GM12878 (cell line): ENCODE data around the gene NUDT22. TPM values are rescaled to one million over a fixed set of nuclear protein-coding genes. Genes with fewer than 3 reads are reported as not detected.

ENCODE experiments used
- BACH1 ChIP-seq: fragments of 450-650 bp; IDR thresholded peaks from 2 replicates; pipeline ENCODE4 v1.6.1; 2017; ENCODE audit warnings: mild to moderate bottlenecking, borderline replicate concordance
- BCL11A ChIP-seq: IDR thresholded peaks from 2 replicates; pipeline ENCODE4 v1.6.1; 2011; ENCODE audit warnings: low read depth, low read length
- CBX5 ChIP-seq: sonication (generic); IDR thresholded peaks from 2 replicates; pipeline ENCODE4 v1.6.1; 2016; ENCODE audit warnings: low read depth, moderate library complexity, mild to moderate bottlenecking, inconsistent platforms
- ESRRA ChIP-seq: IDR thresholded peaks from 2 replicates; pipeline ENCODE4 v1.6.1; 2012; ENCODE audit warnings: mild to moderate bottlenecking, low read length, improper control_type of control experiment
- GABPA ChIP-seq: IDR thresholded peaks from 2 replicates; pipeline ENCODE4 v1.6.1; 2014; ENCODE audit warnings: antibody characterized with exemption, low read depth, mild to moderate bottlenecking, inconsistent platforms
- GATAD2B ChIP-seq: fragments of 450-650 bp; conservative IDR thresholded peaks from 2 replicates; pipeline ENCODE4 v1.6.1; 2017; ENCODE audit warnings: low read depth, mild to moderate bottlenecking, moderate library complexity
- HSF1 ChIP-seq: fragments of 150-350 bp; IDR thresholded peaks from 2 replicates; pipeline ENCODE4 v1.6.1; 2014; ENCODE audit warnings: mild to moderate bottlenecking, low read depth, low read length
- MLLT1 ChIP-seq: fragments of 450-650 bp; IDR thresholded peaks from 2 replicates; pipeline ENCODE4 v1.6.1; 2016; ENCODE audit warnings: mild to moderate bottlenecking
- MTA2 ChIP-seq: fragments of 450-650 bp; IDR thresholded peaks from 2 replicates; pipeline ENCODE4 v1.6.1; 2016; ENCODE audit warnings: low read depth, mild to moderate bottlenecking, moderate library complexity
- MYC ChIP-seq: IDR thresholded peaks from 2 replicates; pipeline ENCODE4 v1.6.1; 2011; ENCODE audit warnings: mild to moderate bottlenecking, low read length, moderate library complexity, inconsistent platforms; ENCODE audit not compliant: insufficient read depth, insufficient replicate concordance, insufficient read length, severe bottlenecking
- NFXL1 ChIP-seq: fragments of 450-650 bp; IDR thresholded peaks from 2 replicates; pipeline ENCODE4 v1.6.1; 2017; ENCODE audit warnings: antibody characterized with exemption, mild to moderate bottlenecking, borderline replicate concordance
- NR2C1 ChIP-seq: fragments of 450-650 bp; IDR thresholded peaks from 2 replicates; pipeline ENCODE4 v1.6.1; 2017; ENCODE audit warnings: antibody characterized with exemption, mild to moderate bottlenecking, moderate library complexity
- PAX8 ChIP-seq: fragments of 450-650 bp; IDR thresholded peaks from 2 replicates; pipeline ENCODE4 v1.6.1; 2017; ENCODE audit warnings: mild to moderate bottlenecking, moderate library complexity
- RELB ChIP-seq: fragments of 450-650 bp; IDR thresholded peaks from 2 replicates; pipeline ENCODE4 v1.6.1; 2017; ENCODE audit warnings: low read depth, mild to moderate bottlenecking, moderate library complexity
- RFX5 ChIP-seq: IDR thresholded peaks from 2 replicates; pipeline ENCODE4 v1.6.1; 2011; ENCODE audit warnings: low read depth, low read length, improper control_type of control experiment
- SMARCA5 ChIP-seq: fragments of 450-650 bp; IDR thresholded peaks from 2 replicates; pipeline ENCODE4 v1.6.1; 2017; ENCODE audit warnings: mild to moderate bottlenecking
- SPI1 ChIP-seq: IDR thresholded peaks from 2 replicates; pipeline ENCODE4 v1.6.1; 2011; ENCODE audit warnings: low read depth, mild to moderate bottlenecking, low read length, moderate library complexity, borderline replicate concordance; ENCODE audit not compliant: insufficient read depth
- STAT3 ChIP-seq: IDR thresholded peaks from 2 replicates; pipeline ENCODE4 v1.6.1; 2011; ENCODE audit warnings: low read depth, low read length, improper control_type of control experiment
- TAF1 ChIP-seq: IDR thresholded peaks from 2 replicates; pipeline ENCODE4 v1.6.1; 2011; ENCODE audit warnings: mild to moderate bottlenecking, low read depth, low read length, borderline replicate concordance
- ZNF207 ChIP-seq: fragments of 450-650 bp; IDR thresholded peaks from 2 replicates; pipeline ENCODE4 v1.6.1; 2014; ENCODE audit warnings: antibody characterized with exemption, mild to moderate bottlenecking, borderline replicate concordance
- polyA plus RNA-seq, 11 experiments: library from polyadenylated mRNA; depleted of rRNA in 4 of 11; unstranded in 6 of 11; stranded (reverse) in 5 of 11; fragments of >200 nt; fragmentation: Nextera tagmentation in 4 of 11; fragmentation: Illumina TruSeq in 1 of 11; extraction: Ambion mirVana in 4 of 11; extraction: Trizol in 1 of 11; gene quantifications; 1 replicate in 1 of 11; 2 replicates in 10 of 11; pipeline versions ENCODE4 v1.2.1 to v1.2.3, GENCODE V29; 2011 to 2016; ENCODE audit warnings: inconsistent platforms in 2 of 11, missing spikeins in 2 of 11, low read depth in 1 of 11
- total RNA-seq, 4 experiments: library from RNA; depleted of rRNA in 3 of 4; stranded (reverse); fragments of >200 nt in 3 of 4; fragmentation: Illumina TruSeq in 1 of 4; extraction: Trizol in 1 of 4; gene quantifications; 2 replicates each; pipeline versions ENCODE4 v1.2.1 to v1.2.3, GENCODE V29; 2013 to 2021
- TF ChIP-seq, protein P1 (sequence below): fragments of 450-650 bp; IDR thresholded peaks from 2 replicates; pipeline ENCODE4 v1.6.1; 2017; ENCODE audit warnings: antibody characterized with exemption, mild to moderate bottlenecking, moderate library complexity

The NUDT22 gene
- total and polyA plus RNA-seq, 10 of the 15 experiments (the other 5 are each of a cell fraction or from before 2014, with no cell fraction given) = 6.7 to 115 (median 64.7) TPM

GRCh38 chr11:64251016-64251752 is 25.1 kb downstream of the NUDT22 start, which contains the start of gene PLCB3 (continued):
- no peak for TF ChIP-seq RELB
- no peak for TF ChIP-seq MTA2
- TF ChIP-seq BACH1 = peak; percentile 42; the same call in 1 of the 2 replicates
- no peak for TF ChIP-seq PAX8
- no peak for TF ChIP-seq SMARCA5
- TF ChIP-seq, protein P1, sequence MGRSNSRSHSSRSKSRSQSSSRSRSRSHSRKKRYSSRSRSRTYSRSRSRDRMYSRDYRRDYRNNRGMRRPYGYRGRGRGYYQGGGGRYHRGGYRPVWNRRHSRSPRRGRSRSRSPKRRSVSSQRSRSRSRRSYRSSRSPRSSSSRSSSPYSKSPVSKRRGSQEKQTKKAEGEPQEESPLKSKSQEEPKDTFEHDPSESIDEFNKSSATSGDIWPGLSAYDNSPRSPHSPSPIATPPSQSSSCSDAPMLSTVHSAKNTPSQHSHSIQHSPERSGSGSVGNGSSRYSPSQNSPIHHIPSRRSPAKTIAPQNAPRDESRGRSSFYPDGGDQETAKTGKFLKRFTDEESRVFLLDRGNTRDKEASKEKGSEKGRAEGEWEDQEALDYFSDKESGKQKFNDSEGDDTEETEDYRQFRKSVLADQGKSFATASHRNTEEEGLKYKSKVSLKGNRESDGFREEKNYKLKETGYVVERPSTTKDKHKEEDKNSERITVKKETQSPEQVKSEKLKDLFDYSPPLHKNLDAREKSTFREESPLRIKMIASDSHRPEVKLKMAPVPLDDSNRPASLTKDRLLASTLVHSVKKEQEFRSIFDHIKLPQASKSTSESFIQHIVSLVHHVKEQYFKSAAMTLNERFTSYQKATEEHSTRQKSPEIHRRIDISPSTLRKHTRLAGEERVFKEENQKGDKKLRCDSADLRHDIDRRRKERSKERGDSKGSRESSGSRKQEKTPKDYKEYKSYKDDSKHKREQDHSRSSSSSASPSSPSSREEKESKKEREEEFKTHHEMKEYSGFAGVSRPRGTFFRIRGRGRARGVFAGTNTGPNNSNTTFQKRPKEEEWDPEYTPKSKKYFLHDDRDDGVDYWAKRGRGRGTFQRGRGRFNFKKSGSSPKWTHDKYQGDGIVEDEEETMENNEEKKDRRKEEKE = no peak
- TF ChIP-seq ZNF207 = no peak
- TF ChIP-seq RFX5 = no peak
- TF ChIP-seq STAT3 = no peak
- no peak for TF ChIP-seq SPI1
- TF ChIP-seq ESRRA = no peak
- peak; percentile 75; the same call in 1 of the 2 replicates for TF ChIP-seq GATAD2B
- 0 out of 2 replicates have a peak, but pooled peaks have one; percentile 21 for TF ChIP-seq MLLT1
- TF ChIP-seq GABPA = no peak
- no peak for TF ChIP-seq HSF1
- TF ChIP-seq BCL11A = no peak
- TF ChIP-seq NR2C1 = 0 out of 2 replicates have a peak, but pooled peaks have one; percentile 34
- TF ChIP-seq NFXL1 = no peak
- TF ChIP-seq MYC = no peak
- TF ChIP-seq CBX5 = no peak
- TF ChIP-seq TAF1 = no peak
